IMR-90 (cell line): ENCODE measurements around the gene AKR1E2. TPM values are rescaled to one million over a fixed set of nuclear protein-coding genes. Genes with fewer than 3 reads are reported as not detected.

Experiments used
- ATAC-seq: fragments of 200-7000 bp; cut with Tn5 transposase; 2 replicates; pipeline ENCODE4 v1.9.1; 2020; ENCODE audit warnings: low read depth, mild to moderate bottlenecking, moderate library complexity
- BruUV-seq: library from RNA; stranded (reverse); fragments of 400-500 nt; replicated peaks from 2 replicates; lab custom pipeline; 2021; lab: Mats Ljungman, UMichigan
- CTCF ChIA-PET: fragments of 300-600 bp; formaldehyde crosslinking; extraction: SDS; loops from one replicate; lab custom pipeline; 2021; ENCODE audit warnings: antibody characterized with exemption; lab: Yijun Ruan, JAX
- POLR2A ChIA-PET: fragments of 300-600 bp; sonication (Branson Sonifier 250); formaldehyde crosslinking; loops from one replicate; lab custom pipeline; 2022; ENCODE audit warnings: antibody characterized with exemption; ENCODE audit not compliant: unreplicated experiment; lab: Charles Lee
- DNase-seq: peaks from one replicate; pipeline ENCODE4 v3.0.0; 2013
- H2AFZ ChIP-seq: replicated peaks from 2 replicates; pipeline ENCODE3; 2013; ENCODE audit warnings: low read length, mild to moderate bottlenecking; ENCODE audit not compliant: poor library complexity
- H2AK5ac ChIP-seq: 2 replicates; pipeline ENCODE4 v1.6.1; 2013; ENCODE audit warnings: low read depth, low read length, inconsistent platforms
- H2AK9ac ChIP-seq: replicated peaks from 2 replicates; pipeline ENCODE3; 2013; ENCODE audit warnings: mild to moderate bottlenecking, low read depth, low read length, moderate library complexity; ENCODE audit not compliant: poor library complexity
- H2BK120ac ChIP-seq: 2 replicates; pipeline ENCODE4 v1.6.1; 2013; ENCODE audit warnings: low read depth, low read length, inconsistent platforms
- H2BK15ac ChIP-seq: 3 replicates; pipeline ENCODE4 v1.6.1; 2013; ENCODE audit warnings: low read depth, low read length, inconsistent platforms
- H2BK20ac ChIP-seq: 2 replicates; pipeline ENCODE4 v1.6.1; 2013; ENCODE audit warnings: low read depth, mild to moderate bottlenecking, inconsistent platforms, low read length, moderate library complexity
- H2BK5ac ChIP-seq: 2 replicates; pipeline ENCODE4 v1.6.1; 2013; ENCODE audit warnings: mild to moderate bottlenecking, low read depth, low read length, inconsistent platforms; ENCODE audit not compliant: poor library complexity, severe bottlenecking
- H3K14ac ChIP-seq: replicated peaks from 2 replicates; pipeline ENCODE4 v1.6.1; 2013; ENCODE audit warnings: low read depth, low read length, inconsistent platforms
- H3K18ac ChIP-seq: 2 replicates; pipeline ENCODE4 v1.6.1; 2013; ENCODE audit warnings: low read depth, low read length, control low read depth
- H3K23ac ChIP-seq: 2 replicates; pipeline ENCODE4 v1.6.1; 2013; ENCODE audit warnings: low read depth, low read length, inconsistent platforms
- H3K27ac ChIP-seq: 2 replicates; pipeline ENCODE4 v1.5.1; 2013; ENCODE audit warnings: mild to moderate bottlenecking, control low read depth, low read length; ENCODE audit not compliant: insufficient read depth
- H3K27me3 ChIP-seq: 2 replicates; pipeline ENCODE4 v1.6.1; 2013; ENCODE audit warnings: low read length; ENCODE audit not compliant: control insufficient read depth, insufficient read depth
- H3K36me3 ChIP-seq: 2 replicates; pipeline ENCODE4 v1.6.1; 2013; ENCODE audit warnings: low read length, mixed read lengths; ENCODE audit not compliant: control insufficient read depth, insufficient read depth
- H3K4ac ChIP-seq: 2 replicates; pipeline ENCODE4 v1.6.1; 2013; ENCODE audit warnings: low read depth, low read length, inconsistent platforms
- H3K4me1 ChIP-seq: 2 replicates; pipeline ENCODE4 v1.6.1; 2013; ENCODE audit warnings: low read length, mixed read lengths; ENCODE audit not compliant: control insufficient read depth, insufficient read depth
- H3K4me2 ChIP-seq: 2 replicates; pipeline ENCODE4 v1.6.1; 2013; ENCODE audit warnings: low read depth, mild to moderate bottlenecking, control low read depth, low read length, moderate library complexity
- H3K4me3 ChIP-seq: 2 replicates; pipeline ENCODE4 v1.5.1; 2013; ENCODE audit warnings: low read depth, mild to moderate bottlenecking, control low read depth, low read length, moderate library complexity; ENCODE audit not compliant: insufficient read depth
- H3K56ac ChIP-seq: 2 replicates; pipeline ENCODE4 v1.6.1; 2013; ENCODE audit warnings: low read length, inconsistent platforms; ENCODE audit not compliant: insufficient read depth; ENCODE audit errors: extremely low read depth
- H3K79me1 ChIP-seq, 2 experiments: 2 replicates each; pipeline ENCODE4 v1.6.1; 2013; ENCODE audit warnings: low read length in 2 of 2, inconsistent platforms in 1 of 2, low read depth in 1 of 2
- H3K9ac ChIP-seq: 2 replicates; pipeline ENCODE4 v1.6.1; 2013; ENCODE audit warnings: low read depth, low read length, control low read depth
- H3K9me1 ChIP-seq: 2 replicates; pipeline ENCODE4 v1.6.1; 2013; ENCODE audit warnings: low read length, inconsistent platforms; ENCODE audit not compliant: insufficient read depth
- H3K9me3 ChIP-seq: 2 replicates; pipeline ENCODE4 v1.6.1; 2013; ENCODE audit warnings: low read length; ENCODE audit not compliant: control insufficient read depth, insufficient read depth
- H4K20me1 ChIP-seq: 2 replicates; pipeline ENCODE4 v1.6.1; 2013; ENCODE audit warnings: low read length, inconsistent platforms; ENCODE audit not compliant: insufficient read depth
- H4K5ac ChIP-seq: 2 replicates; pipeline ENCODE4 v1.6.1; 2013; ENCODE audit warnings: mild to moderate bottlenecking, low read depth, low read length, control low read depth
- H4K8ac ChIP-seq, 2 experiments: 2 replicates each; pipeline ENCODE4 v1.6.1; 2013; ENCODE audit warnings: low read depth in 2 of 2, low read length in 2 of 2, control low read depth in 1 of 2, inconsistent platforms in 1 of 2
- H4K91ac ChIP-seq: 2 replicates; pipeline ENCODE4 v1.6.1; 2013; ENCODE audit warnings: low read depth, low read length, inconsistent platforms; ENCODE audit not compliant: insufficient read depth
- CHD1 ChIP-seq: IDR thresholded peaks from 2 replicates; pipeline ENCODE4 v1.6.1; 2012; ENCODE audit warnings: low read depth, low read length, improper control_type of control experiment
- FOS ChIP-seq: fragments of 150-350 bp; IDR thresholded peaks from 2 replicates; pipeline ENCODE4 v1.6.1; 2016; ENCODE audit warnings: low read depth, low read length
- MXI1 ChIP-seq: IDR thresholded peaks from 2 replicates; pipeline ENCODE4 v1.6.1; 2012; ENCODE audit warnings: low read depth, mild to moderate bottlenecking, low read length, moderate library complexity, borderline replicate concordance
- POLR2A ChIP-seq: IDR thresholded peaks from 2 replicates; pipeline ENCODE4 v1.6.1; 2012; ENCODE audit warnings: mild to moderate bottlenecking, low read depth, low read length
- RAD21 ChIP-seq: IDR thresholded peaks from 2 replicates; pipeline ENCODE4 v1.6.1; 2012; ENCODE audit warnings: low read length, improper control_type of control experiment
- RCOR1 ChIP-seq: IDR thresholded peaks from 2 replicates; pipeline ENCODE4 v1.6.1; 2012; ENCODE audit warnings: mild to moderate bottlenecking, low read length, improper control_type of control experiment; ENCODE audit not compliant: insufficient replicate concordance
- RFX5 ChIP-seq: IDR thresholded peaks from 2 replicates; pipeline ENCODE4 v1.8.0; 2012; ENCODE audit warnings: low read depth, mild to moderate bottlenecking, low read length, moderate library complexity
- WGBS, 2 experiments: methylation state at CpG; one replicate each; pipeline versions ENCODE4 v1.1.5 to v1.1.7; 2013; ENCODE audit warnings: missing lambda C conversion rate in 2 of 2; ENCODE audit not compliant: insufficient read length in 1 of 2; ENCODE audit errors: extremely low coverage in 2 of 2; 5-methylcytosine and 5-hydroxymethylcytosine counted together
- dilution Hi-C: fragments of 300-500 bp; cut with HindIII; formaldehyde crosslinking; loops from one replicate; pipeline ENCODE4 v1.14.3; 2018; ENCODE audit warnings: low sequenced_read_pairs; ENCODE audit not compliant: unreplicated experiment
- in situ Hi-C: fragments of 300-500 bp; cut with MboI; formaldehyde crosslinking; loops from 3 replicates; pipeline ENCODE4 v1.14.3; 2019; ENCODE audit warnings: low sequenced_read_pairs, inconsistent platforms, mixed read lengths
- intact Hi-C: fragments of 100-400 bp; cut with micrococcal nuclease; formaldehyde crosslinking; loops from 2 replicates; pipeline ENCODE4 v1.10.0; 2022
- polyA plus RNA-seq, 3 experiments: library from polyadenylated mRNA; depleted of rRNA; stranded (reverse); fragments of >200 nt; gene quantifications; 2 replicates each; pipeline ENCODE4 v1.2.3, GENCODE V29; 2012; ENCODE audit warnings: low replicate concordance in 1 of 3
- total RNA-seq: library from RNA; depleted of rRNA; stranded (reverse); fragments of >200 nt; gene quantifications from 2 replicates; pipeline ENCODE4 v1.2.3, GENCODE V29; 2012
- TF ChIP-seq, protein P1 (sequence below): fragments of 150-350 bp; IDR thresholded peaks from 2 replicates; pipeline ENCODE4 v1.6.1; 2016; ENCODE audit warnings: low read depth, mild to moderate bottlenecking, low read length, moderate library complexity, borderline replicate concordance

Gene AKR1E2
- total and polyA plus RNA-seq, 2 of the 4 experiments (the other 2 are of a cell fraction) = 1.2 to 3.4 TPM

DNA sequence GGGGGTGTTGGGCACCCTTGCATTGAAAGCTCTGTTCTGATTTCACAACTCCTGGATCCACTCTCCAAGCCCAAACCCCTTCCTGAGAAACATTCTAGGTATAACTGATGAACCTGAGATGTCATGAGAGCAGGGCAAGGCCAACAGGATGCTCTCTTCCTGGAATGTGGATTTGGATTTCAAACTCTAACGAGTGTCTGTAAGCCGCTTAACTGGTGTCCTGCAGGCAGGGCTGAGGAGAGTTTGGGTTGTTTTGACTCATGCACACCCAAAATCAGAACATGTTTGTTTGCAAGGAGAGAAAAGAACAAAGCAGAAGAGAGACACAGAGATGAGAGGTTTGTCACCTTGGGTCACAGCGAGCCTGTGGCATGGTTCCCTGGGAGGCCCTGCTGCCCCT is 24.6 kb upstream of the AKR1E2 start:
- Histone ChIP-seq H4K20me1 (no peaks in the 10 kb centered on the region), H3K56ac (no peak overlapping the region), H3K18ac (no peak overlapping the region), H3K9me1 (peaks cover 3% of the 10 kb centered on the region), H2AFZ (no peak overlapping the region), H3K4me3 (no peak overlapping the region), H3K4ac (peak overlapping the region; percentile 25; the same call in 1 of the 2 replicates), H3K14ac (peak overlapping the region; percentile 65), H4K5ac (no peak overlapping the region), H2BK15ac (0 out of 3 replicates have a peak overlapping the region, but pooled peaks have one; percentile 74), H2BK120ac (peak overlapping the region; percentile 59; the same call in 1 of the 2 replicates), H4K91ac (no peak overlapping the region), H3K27ac (no peak overlapping the region), H2AK9ac (peak overlapping the region; percentile 35), H2AK5ac (peak overlapping the region; percentile 56), H3K9ac (no peak overlapping the region), H3K4me1 (peaks cover 4% of the 10 kb centered on the region), H2BK5ac (no peak overlapping the region), H3K9me3 (no peaks in the 10 kb centered on the region), H3K79me1 (peaks cover 0 to 10% of the 10 kb centered on the region in 2 experiments; a peak in 2 of 4 replicates), H2BK20ac (peak overlapping the region; percentile 33; the same call in 1 of the 2 replicates), H3K36me3 (no peaks in the 10 kb centered on the region), H3K27me3 (no peaks in the 10 kb centered on the region), H3K23ac (no peak overlapping the region), H4K8ac (no peak overlapping the region; a peak in 1 of 4 replicates), H3K4me2 (no peak overlapping the region)
- no TSS peak for BruUV-seq
- POLR2A ChIA-PET = no interaction called here
- DNase-seq (no peak), ATAC-seq (no peak)
- dilution Hi-C loops = no loop called here
- 100% methylated on average over 1 of the region's 3 CpGs; no CpG with 5 or more reads in 1 of the 2 experiments for WGBS, 2 experiments
- CTCF ChIA-PET = no interaction called here
- no peak for TF ChIP-seq POLR2A
- TF ChIP-seq FOS = no peak
- no peak for TF ChIP-seq RFX5
- TF ChIP-seq CHD1 = no peak
- TF ChIP-seq RAD21 = no peak
- TF ChIP-seq, protein P1, sequence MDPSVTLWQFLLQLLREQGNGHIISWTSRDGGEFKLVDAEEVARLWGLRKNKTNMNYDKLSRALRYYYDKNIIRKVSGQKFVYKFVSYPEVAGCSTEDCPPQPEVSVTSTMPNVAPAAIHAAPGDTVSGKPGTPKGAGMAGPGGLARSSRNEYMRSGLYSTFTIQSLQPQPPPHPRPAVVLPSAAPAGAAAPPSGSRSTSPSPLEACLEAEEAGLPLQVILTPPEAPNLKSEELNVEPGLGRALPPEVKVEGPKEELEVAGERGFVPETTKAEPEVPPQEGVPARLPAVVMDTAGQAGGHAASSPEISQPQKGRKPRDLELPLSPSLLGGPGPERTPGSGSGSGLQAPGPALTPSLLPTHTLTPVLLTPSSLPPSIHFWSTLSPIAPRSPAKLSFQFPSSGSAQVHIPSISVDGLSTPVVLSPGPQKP = no peak
- no peak for TF ChIP-seq RCOR1
- TF ChIP-seq MXI1 = no peak
- in situ Hi-C loops = no loop called here
- intact Hi-C loops = no loop called here
